GM12878 (cell line): ENCODE results near the gene NOL3. TPM values are rescaled to one million over a fixed set of nuclear protein-coding genes. Genes with fewer than 3 reads are reported as not detected.

ENCODE experiments used
- BCL3 ChIP-seq: IDR thresholded peaks from 2 replicates; pipeline ENCODE4 v1.6.1; 2011; ENCODE audit warnings: borderline replicate concordance, low read depth, mild to moderate bottlenecking, moderate library complexity, low read length; ENCODE audit not compliant: insufficient read depth, poor library complexity, severe bottlenecking
- EP300 ChIP-seq, 2 experiments: fragments of 150-350 bp in 1 of 2; IDR thresholded peaks; 2 replicates each; pipeline ENCODE4 v1.6.1; 2011 to 2012; ENCODE audit warnings: low read depth in 2 of 2, low read length in 2 of 2, borderline replicate concordance in 1 of 2, improper control_type of control experiment in 1 of 2, inconsistent platforms in 1 of 2; ENCODE audit not compliant: control insufficient read depth in 1 of 2
- FOS ChIP-seq: IDR thresholded peaks from 3 replicates; pipeline ENCODE4 v1.6.1; 2011; ENCODE audit warnings: borderline replicate concordance; ENCODE audit not compliant: insufficient read length; ENCODE audit errors: extremely low read depth
- IRF3 ChIP-seq: fragments of 450-650 bp; IDR thresholded peaks from 2 replicates; pipeline ENCODE4 v1.6.1; 2014; ENCODE audit warnings: mild to moderate bottlenecking
- KDM1A ChIP-seq: fragments of 200-600 bp; sonication (generic); IDR thresholded peaks from 2 replicates; pipeline ENCODE4 v1.6.1; 2016; ENCODE audit warnings: borderline replicate concordance
- PAX8 ChIP-seq: fragments of 450-650 bp; IDR thresholded peaks from 2 replicates; pipeline ENCODE4 v1.6.1; 2017; ENCODE audit warnings: mild to moderate bottlenecking, moderate library complexity
- REST ChIP-seq: IDR thresholded peaks from 2 replicates; pipeline ENCODE4 v1.6.1; 2012; ENCODE audit warnings: mild to moderate bottlenecking, low read depth, low read length
- SIN3A ChIP-seq: IDR thresholded peaks from 2 replicates; pipeline ENCODE4 v1.6.1; 2012; ENCODE audit warnings: low read depth, low read length, improper control_type of control experiment
- SREBF2 ChIP-seq: IDR thresholded peaks from 2 replicates; pipeline ENCODE4 v1.6.1; 2012; ENCODE audit warnings: mild to moderate bottlenecking, low read length
- STAT1 ChIP-seq: fragments of 450-650 bp; conservative IDR thresholded peaks from 2 replicates; pipeline ENCODE4 v1.6.1; 2014; ENCODE audit warnings: antibody characterized with exemption, mild to moderate bottlenecking
- SUZ12 ChIP-seq: fragments of 200-600 bp; sonication (generic); IDR thresholded peaks from one replicate; pipeline ENCODE4 v1.6.1; 2018; ENCODE audit warnings: antibody characterized with exemption, mild to moderate bottlenecking; ENCODE audit not compliant: unreplicated experiment
- TARDBP ChIP-seq: IDR thresholded peaks from 2 replicates; pipeline ENCODE4 v1.6.1; 2016; ENCODE audit warnings: borderline replicate concordance
- USF2 ChIP-seq: IDR thresholded peaks from 2 replicates; pipeline ENCODE4 v1.6.1; 2011; ENCODE audit warnings: low read depth, low read length, improper control_type of control experiment, borderline replicate concordance
- ZNF384 ChIP-seq: IDR thresholded peaks from 2 replicates; pipeline ENCODE4 v1.6.1; 2012; ENCODE audit warnings: low read depth, mild to moderate bottlenecking, low read length, improper control_type of control experiment, borderline replicate concordance
- ZNF687 ChIP-seq: fragments of 450-650 bp; IDR thresholded peaks from 2 replicates; pipeline ENCODE4 v1.6.1; 2017; ENCODE audit warnings: mild to moderate bottlenecking, moderate library complexity
- polyA plus RNA-seq, 11 experiments: library from polyadenylated mRNA; depleted of rRNA in 4 of 11; unstranded in 6 of 11; stranded (reverse) in 5 of 11; fragments of >200 nt; fragmentation: Nextera tagmentation in 4 of 11; fragmentation: Illumina TruSeq in 1 of 11; extraction: Ambion mirVana in 4 of 11; extraction: Trizol in 1 of 11; gene quantifications; 1 replicate in 1 of 11; 2 replicates in 10 of 11; pipeline versions ENCODE4 v1.2.1 to v1.2.3, GENCODE V29; 2011 to 2016; ENCODE audit warnings: inconsistent platforms in 2 of 11, missing spikeins in 2 of 11, low read depth in 1 of 11
- total RNA-seq, 4 experiments: library from RNA; depleted of rRNA in 3 of 4; stranded (reverse); fragments of >200 nt in 3 of 4; fragmentation: Illumina TruSeq in 1 of 4; extraction: Trizol in 1 of 4; gene quantifications; 2 replicates each; pipeline versions ENCODE4 v1.2.1 to v1.2.3, GENCODE V29; 2013 to 2021

Gene NOL3
- total and polyA plus RNA-seq, 10 of the 15 experiments (the other 5 are each of a cell fraction or from before 2014, with no cell fraction given): 0.31 to 18.4 (median 2.7) TPM

GRCh38 chr16:67173808-67174705, 3.7 kb downstream of the NOL3 start (continued):
- TF ChIP-seq REST (no peak), SREBF2 (no peak), BCL3 (no peak), SIN3A (0 out of 2 replicates have a peak, but pooled peaks have one; percentile 48), PAX8 (no peak), KDM1A (no peak), ZNF384 (no peak), FOS (no peak), TARDBP (no peak), IRF3 (no peak), USF2 (no peak), STAT1 (no peak), SUZ12 (no peak), EP300 (IDR thresholded peaks at IDR 0.05; ENCODE audit: borderline replicate concordance in 1 of 2, control insufficient read depth in 1 of 2, low read depth in 2 of 2, low read length in 2 of 2) (no peak; a peak in 1 of 4 replicates), ZNF687 (peak; percentile 78; the same call in 1 of the 2 replicates)
